Keratinocyte (primary cell): ENCODE results near the gene PARP11. TPM values are rescaled to one million over a fixed set of nuclear protein-coding genes. Genes with fewer than 3 reads are reported as not detected.

Experiments
- DNase-seq: peaks from one replicate; pipeline ENCODE4 v3.0.0-alpha.2; 2011; ENCODE audit warnings: low read depth, missing footprints, low spot score
- FAIRE-seq: peaks from 2 replicates; lab custom pipeline; 2011; peaks lifted over from hg19 to GRCh38; lab: Jason Lieb, UNC
- H2AFZ ChIP-seq: 2 replicates; pipeline ENCODE4 v1.6.0; 2012; ENCODE audit warnings: low read length, control low read depth, inconsistent platforms; ENCODE audit not compliant: control insufficient read depth
- H3K27ac ChIP-seq: 2 replicates; pipeline ENCODE4 v1.5.1; 2011; ENCODE audit warnings: low read length; ENCODE audit not compliant: control insufficient read depth, insufficient read depth
- H3K27me3 ChIP-seq: 3 replicates; pipeline ENCODE4 v1.6.0; 2011; ENCODE audit warnings: low read length; ENCODE audit not compliant: control insufficient read depth, insufficient read depth; ENCODE audit errors: extremely low read depth
- H3K36me3 ChIP-seq, 2 experiments: 2 replicates in 1 of 2; 3 replicates in 1 of 2; pipeline ENCODE4 v1.5.1; 2011; ENCODE audit warnings: low read length in 2 of 2, mild to moderate bottlenecking in 1 of 2; ENCODE audit not compliant: control insufficient read depth in 2 of 2, insufficient read depth in 2 of 2; ENCODE audit errors: extremely low read depth in 1 of 2
- H3K4me1 ChIP-seq: 3 replicates; pipeline ENCODE4 v1.5.1; 2011; ENCODE audit warnings: low read length; ENCODE audit not compliant: control insufficient read depth, insufficient read depth; ENCODE audit errors: extremely low read depth
- H3K4me2 ChIP-seq: 3 replicates; pipeline ENCODE4 v1.6.0; 2011; ENCODE audit warnings: low read depth, low read length; ENCODE audit not compliant: control insufficient read depth, insufficient read depth; ENCODE audit errors: extremely low read depth
- H3K4me3 ChIP-seq, 3 experiments: fragments of 200-600 bp in 1 of 3; sonication (generic) in 1 of 3; 2 replicates in 2 of 3; 3 replicates in 1 of 3; pipeline ENCODE4 v1.5.1; 2011 to 2016; ENCODE audit warnings: low read length in 3 of 3, mild to moderate bottlenecking in 3 of 3, control low read depth in 2 of 3, inconsistent platforms in 1 of 3, low read depth in 1 of 3, mixed read lengths in 1 of 3, mixed run types in 1 of 3, moderate library complexity in 1 of 3; ENCODE audit not compliant: control insufficient read depth in 2 of 3, insufficient read depth in 2 of 3; ENCODE audit errors: extremely low read depth in 1 of 3
- H3K79me2 ChIP-seq: 2 replicates; pipeline ENCODE4 v1.6.0; 2012; ENCODE audit warnings: low read length; ENCODE audit not compliant: control insufficient read depth, insufficient read depth
- H3K9ac ChIP-seq: 3 replicates; pipeline ENCODE4 v1.6.0; 2011; ENCODE audit warnings: low read length; ENCODE audit not compliant: control insufficient read depth, insufficient read depth; ENCODE audit errors: extremely low read depth
- H3K9me1 ChIP-seq: 3 replicates; pipeline ENCODE4 v1.6.0; 2011; ENCODE audit warnings: low read length; ENCODE audit not compliant: control insufficient read depth, insufficient read depth; ENCODE audit errors: extremely low read depth
- H3K9me3 ChIP-seq: 2 replicates; pipeline ENCODE4 v1.5.1; 2012; ENCODE audit warnings: low read depth, low read length; ENCODE audit not compliant: control insufficient read depth
- H4K20me1 ChIP-seq: 3 replicates; pipeline ENCODE4 v1.6.0; 2011; ENCODE audit warnings: low read length; ENCODE audit not compliant: control insufficient read depth, insufficient read depth; ENCODE audit errors: extremely low read depth
- CTCF ChIP-seq, 3 experiments: IDR thresholded peaks in 1 of 3; conservative IDR thresholded peaks in 1 of 3; optimal IDR thresholded peaks in 1 of 3; 2 replicates in 2 of 3; 3 replicates in 1 of 3; pipeline versions ENCODE3 to v1.5.1; 2011; ENCODE audit warnings: low read length in 3 of 3, mild to moderate bottlenecking in 3 of 3, moderate library complexity in 2 of 3, control low read depth in 1 of 3, inconsistent platforms in 1 of 3; ENCODE audit not compliant: insufficient read depth in 2 of 3; ENCODE audit errors: extremely low read depth in 1 of 3
- EZH2 ChIP-seq: IDR thresholded peaks from one replicate; pipeline ENCODE4 v1.6.1; 2012; ENCODE audit warnings: inconsistent platforms, mild to moderate bottlenecking, low read length, moderate library complexity
- dilution Hi-C: fragments of 300-500 bp; cut with MboI; formaldehyde crosslinking; loops from one replicate; pipeline ENCODE4 v1.7.0; 2020; ENCODE audit warnings: low sequenced_read_pairs; ENCODE audit not compliant: extremely low pct_ligation_motif_present
- polyA plus RNA-seq, 5 experiments: library from polyadenylated mRNA; depleted of rRNA in 3 of 5; stranded (reverse) in 3 of 5; stranded (forward) in 1 of 5; unstranded in 1 of 5; fragments of >200 nt; gene quantifications; 1 replicate in 1 of 5; 2 replicates in 3 of 5; 3 replicates in 1 of 5; pipeline versions ENCODE4 v1.2.1 to v1.2.3, GENCODE V29; 2011 to 2012; ENCODE audit warnings: missing spikeins in 2 of 5, low read depth in 1 of 5, low replicate concordance in 1 of 5

Gene PARP11
- polyA plus RNA-seq, 1 donor (not counting 4 experiments of a cell fraction or from before 2014, with no cell fraction given) = 5.4 TPM

- Histone ChIP-seq H4K20me1 (no peaks in the 10 kb centered on the region), H3K9me3 (no peaks in the 10 kb centered on the region), H2AFZ (no peak overlapping the region), H3K79me2 (no peaks in the 10 kb centered on the region), H3K4me3 (no peak overlapping the region), H3K27ac (no peak overlapping the region), H3K9me1 (no peaks in the 10 kb centered on the region), H3K9ac (no peak overlapping the region), H3K4me1 (no peaks in the 10 kb centered on the region), H3K27me3 (peaks cover 3% of the 10 kb centered on the region), H3K4me2 (no peak overlapping the region), H3K36me3 (no peaks in the 10 kb centered on the region)
- DNase-seq (no peak), FAIRE-seq (no peak)
- dilution Hi-C loops = no loop called here
- no peak for TF ChIP-seq EZH2
- TF ChIP-seq CTCF (optimal IDR thresholded peaks at IDR 0.05 in 1 of 3, IDR thresholded peaks at IDR 0.05 in 1 of 3, conservative IDR thresholded peaks at IDR 0.05 in 1 of 3; ENCODE audit: extremely low read depth in 1 of 3, insufficient read depth in 2 of 3, low read length in 3 of 3) = no peak
These were observed 81.8 kb downstream of the PARP11 start for GRCh38 chr12:3791256-3791874.

- Histone ChIP-seq H3K27me3 (peaks cover 3% of the 10 kb centered on the region), H3K36me3 (no peaks in the 10 kb centered on the region), H3K4me2 (no peak overlapping the region), H3K27ac (no peak overlapping the region), H3K9me1 (no peaks in the 10 kb centered on the region), H3K79me2 (no peaks in the 10 kb centered on the region), H4K20me1 (no peaks in the 10 kb centered on the region), H3K9me3 (no peaks in the 10 kb centered on the region), H3K4me3 (no peak overlapping the region), H2AFZ (no peak overlapping the region), H3K4me1 (no peaks in the 10 kb centered on the region), H3K9ac (no peak overlapping the region)
- no peak for DNase-seq
- FAIRE-seq = no peak
- TF ChIP-seq CTCF (optimal IDR thresholded peaks at IDR 0.05 in 1 of 3, IDR thresholded peaks at IDR 0.05 in 1 of 3, conservative IDR thresholded peaks at IDR 0.05 in 1 of 3; ENCODE audit: extremely low read depth in 1 of 3, insufficient read depth in 2 of 3, low read length in 3 of 3) = no peak
- TF ChIP-seq EZH2 = no peak
- dilution Hi-C loops = no loop called here
These were observed 82.6 kb downstream of the PARP11 start for GRCh38 chr12:3790642-3791041.
